ENCODE measurements around the gene TMEM179B.

Gene TMEM179B

DNA sequence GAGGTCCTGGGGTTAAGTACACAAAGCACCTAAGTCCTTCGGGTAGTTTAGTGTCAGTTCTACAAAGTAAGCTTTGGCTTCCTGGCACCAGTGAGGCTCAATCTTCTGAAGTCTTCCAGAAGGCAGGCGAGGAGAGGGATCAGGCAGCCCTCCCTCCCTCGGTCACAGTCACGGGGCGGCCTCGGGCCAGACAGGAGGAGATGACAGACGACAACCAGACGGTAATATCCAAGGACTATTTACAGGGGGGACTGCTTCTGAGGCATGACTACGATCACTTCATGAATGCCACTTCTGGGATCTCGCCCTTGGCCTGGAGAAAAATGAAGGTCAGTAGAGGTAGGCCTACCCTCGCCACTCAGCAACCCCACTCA, 5.0 kb downstream of the TMEM179B start:
- peak overlapping the region; percentile 83; the same call in 1 of the 2 replicates for H3K4me3 ChIP-seq (ENCODE audit: low read depth, low read length)
- TF ChIP-seq CTCF (IDR thresholded peaks at IDR 0.05; ENCODE audit: low read depth, low read length) = no peak

DNA sequence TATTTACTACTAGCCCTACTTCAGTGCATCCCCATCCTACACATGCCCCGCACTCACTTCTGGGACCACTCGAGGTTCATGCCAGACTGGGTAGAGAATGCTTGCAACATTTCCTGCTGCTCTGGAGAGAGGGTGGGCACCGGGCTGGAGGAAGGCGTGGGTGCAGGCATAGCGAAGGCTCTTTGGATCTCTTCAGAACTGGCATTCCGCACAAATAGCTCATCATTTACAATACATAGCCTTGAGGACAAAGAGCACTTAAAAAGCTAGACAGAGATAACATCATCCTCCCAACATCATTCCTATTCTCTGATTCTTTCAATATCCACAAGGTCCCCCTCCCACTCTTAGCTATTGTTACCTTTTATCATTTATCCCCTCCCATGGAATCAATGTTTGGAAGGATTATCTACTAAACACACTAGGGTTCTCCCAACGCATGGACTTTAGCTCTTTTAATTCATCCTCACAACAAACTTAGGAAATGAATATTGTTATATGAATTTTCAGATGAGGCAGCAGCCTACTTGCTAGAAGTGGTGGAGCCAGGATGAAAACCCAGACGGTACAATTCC, 7.1 kb downstream of the TMEM179B start:
- no peak for TF ChIP-seq CTCF (IDR thresholded peaks at IDR 0.05; ENCODE audit: low read depth, low read length)
- H3K4me3 ChIP-seq (ENCODE audit: low read depth, low read length) = no peak overlapping the region

DNA sequence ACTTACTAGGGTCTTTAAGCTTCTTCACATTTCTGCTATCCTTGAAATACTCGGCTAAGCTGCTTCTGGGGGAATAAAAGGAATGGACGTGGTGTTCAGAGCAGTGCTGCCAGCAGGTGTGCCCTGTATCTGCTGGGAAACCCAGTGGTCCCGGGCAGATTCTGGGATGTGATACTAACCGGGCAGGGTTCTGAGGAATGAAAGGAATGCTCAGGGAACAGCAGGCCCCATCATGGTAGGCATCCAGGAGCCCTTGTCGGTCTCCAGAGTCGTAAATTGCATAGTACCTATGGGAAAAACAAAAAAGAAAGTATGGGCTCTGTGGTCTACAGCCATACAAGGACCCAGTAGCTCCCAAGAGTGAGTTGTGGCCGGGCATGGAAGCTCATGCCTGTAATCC, 9.1 kb downstream of the TMEM179B start:
- H3K4me3 ChIP-seq (ENCODE audit: low read depth, low read length) = no peak overlapping the region
- TF ChIP-seq CTCF (IDR thresholded peaks at IDR 0.05; ENCODE audit: low read depth, low read length) = no peak

GRCh38 chr11:62799486-62799885, 12.3 kb downstream of the TMEM179B start:
- no peak overlapping the region for H3K4me3 ChIP-seq (ENCODE audit: low read depth, low read length)
- no peak for TF ChIP-seq CTCF (IDR thresholded peaks at IDR 0.05; ENCODE audit: low read depth, low read length)

- TF ChIP-seq CTCF (IDR thresholded peaks at IDR 0.05; ENCODE audit: low read depth, low read length) = no peak
- no peak overlapping the region for H3K4me3 ChIP-seq (ENCODE audit: low read depth, low read length)
Measured at GRCh38 chr11:62801071-62801470, 13.9 kb downstream of the TMEM179B start.

DNA sequence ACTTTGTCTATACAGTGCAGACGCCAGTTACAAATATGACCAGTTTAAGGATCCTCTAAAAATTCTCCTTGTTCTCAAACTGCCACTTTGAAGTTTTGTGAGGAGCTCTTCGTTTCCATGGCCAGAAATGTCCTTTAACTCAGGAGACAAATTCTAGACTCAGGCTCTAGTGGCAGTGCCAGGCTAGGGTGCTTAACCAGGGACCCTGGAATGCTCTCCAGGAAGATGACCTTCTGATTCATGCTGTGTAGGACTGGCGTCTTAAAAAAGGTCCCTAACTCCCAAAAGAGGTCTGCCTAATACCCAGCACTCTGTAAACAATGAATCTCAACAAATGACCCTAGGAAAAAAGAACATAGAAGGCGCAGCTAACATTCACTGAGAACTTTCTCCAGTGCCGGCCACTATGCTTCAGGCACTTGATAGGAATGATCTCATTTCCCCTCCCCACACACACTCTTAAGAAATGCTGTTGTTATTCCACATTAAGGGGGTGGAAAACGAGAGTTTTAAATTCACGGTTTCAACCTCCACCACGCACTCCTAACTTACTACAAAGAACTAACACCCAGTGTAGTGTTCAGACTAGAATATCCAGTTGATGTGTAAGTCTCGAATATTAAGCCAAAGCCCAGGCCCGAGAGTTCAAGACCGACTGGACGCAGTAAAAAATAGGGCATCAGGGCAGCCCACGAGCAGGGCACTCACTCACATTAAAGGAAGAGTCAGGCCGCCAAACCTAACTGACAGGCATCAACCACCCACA, 17.3 kb downstream of the TMEM179B start:
- no peak for TF ChIP-seq CTCF (IDR thresholded peaks at IDR 0.05; ENCODE audit: low read depth, low read length)
- H3K4me3 ChIP-seq (ENCODE audit: low read depth, low read length) = peak overlapping the region; percentile 95

GRCh38 chr11:62805076-62805892, 18.1 kb downstream of the TMEM179B start, which contains the start of gene NXF1:
TSS of gene NXF1 (minus strand) at chr11:62805440. CDS start at chr11:62805356, 84 bp downstream.
- no peak for TF ChIP-seq CTCF (IDR thresholded peaks at IDR 0.05; ENCODE audit: low read depth, low read length)
- peak within 1 kb of the TSS; percentile 95 for H3K4me3 ChIP-seq (ENCODE audit: low read depth, low read length)
